Measurements from ENCODE around the gene DCLK1.

The DCLK1 gene

DNA sequence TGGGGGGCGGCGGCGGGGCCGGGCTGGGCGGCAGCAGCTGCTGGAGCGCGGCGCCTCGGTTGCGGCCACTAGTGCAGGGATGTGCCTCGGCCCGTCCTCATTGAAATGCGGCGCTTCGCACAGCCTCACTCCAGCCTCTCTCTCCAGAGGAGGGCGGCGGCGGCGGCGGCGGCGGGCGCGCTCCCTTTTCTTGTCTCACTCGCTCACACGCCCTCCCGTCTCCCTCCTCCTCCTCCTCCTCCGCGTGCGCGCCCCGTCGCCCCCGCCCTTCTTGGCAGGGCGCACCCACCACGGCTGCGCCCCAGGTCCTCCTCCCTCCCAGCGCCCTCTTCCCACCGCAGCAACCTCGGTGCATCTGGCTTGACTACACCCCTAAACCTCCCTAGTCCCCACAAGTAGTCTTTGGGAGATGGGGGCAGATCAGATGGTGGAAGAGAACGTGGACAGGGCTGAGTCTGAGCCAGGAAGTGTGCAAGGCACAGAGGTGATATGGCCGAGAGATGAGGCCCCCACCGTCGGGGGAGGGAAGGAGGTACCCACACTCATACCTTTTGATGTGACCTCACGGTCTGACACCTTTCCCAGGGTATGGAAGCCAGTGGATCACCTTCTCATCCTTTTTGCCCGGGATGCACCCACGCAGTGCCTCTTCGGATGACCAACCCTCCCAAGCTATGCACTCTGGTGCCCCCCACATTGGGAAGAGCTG, at the start of gene DCLK1:
Gene DCLK1 (minus strand): TSS at position 161 of the 709 bp plus-strand sequence.
- Histone ChIP-seq H3K4me3 (no peak within 1 kb of the TSS), H3K4me1 (no peaks in the 10 kb centered on the region), H3K36me3 (no peaks in the 10 kb centered on the region), H3K9ac (no peak within 1 kb of the TSS), H3K27me3 (no peaks in the 10 kb centered on the region), H3K27ac (no peak within 1 kb of the TSS), H3K4me2 (no peak within 1 kb of the TSS), H4K20me1 (no peaks in the 10 kb centered on the region), H3K9me3 (peaks cover 17% of the 10 kb centered on the region)
- no peak for TF ChIP-seq Cebpa-rat (IDR thresholded peaks at IDR 0.05)

DNA sequence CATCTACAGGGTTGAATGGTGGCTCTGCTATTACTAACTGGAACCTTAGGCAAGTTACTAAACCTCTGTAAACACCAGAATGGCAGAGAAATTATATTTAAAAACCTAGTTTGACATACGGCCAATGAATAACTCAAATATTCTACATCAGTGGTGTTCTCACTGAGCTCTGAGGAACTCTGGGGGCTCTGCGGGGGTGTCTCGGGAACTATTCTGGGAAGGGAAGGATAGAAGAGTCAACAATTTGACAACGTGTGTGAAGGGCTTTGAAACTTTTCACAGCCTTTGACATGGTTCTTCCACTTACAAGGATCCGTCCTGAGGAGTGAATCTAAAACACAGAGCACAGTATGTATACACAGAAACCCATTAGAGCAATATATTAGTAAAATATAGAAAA, 44.4 kb upstream of the DCLK1 start:
- H3K9ac ChIP-seq, result no peak overlapping the region
- no peak overlapping the region for H3K4me2 ChIP-seq
- no peaks in the 10 kb centered on the region for H3K9me3 ChIP-seq
- no peak for TF ChIP-seq Cebpa-rat (IDR thresholded peaks at IDR 0.05)
- H3K27ac ChIP-seq, result no peak overlapping the region
- H3K4me3 ChIP-seq, result no peak overlapping the region
- H4K20me1 ChIP-seq, result no peaks in the 10 kb centered on the region
- no peaks in the 10 kb centered on the region for H3K27me3 ChIP-seq
- no peaks in the 10 kb centered on the region for H3K36me3 ChIP-seq
- no peaks in the 10 kb centered on the region for H3K4me1 ChIP-seq

DNA sequence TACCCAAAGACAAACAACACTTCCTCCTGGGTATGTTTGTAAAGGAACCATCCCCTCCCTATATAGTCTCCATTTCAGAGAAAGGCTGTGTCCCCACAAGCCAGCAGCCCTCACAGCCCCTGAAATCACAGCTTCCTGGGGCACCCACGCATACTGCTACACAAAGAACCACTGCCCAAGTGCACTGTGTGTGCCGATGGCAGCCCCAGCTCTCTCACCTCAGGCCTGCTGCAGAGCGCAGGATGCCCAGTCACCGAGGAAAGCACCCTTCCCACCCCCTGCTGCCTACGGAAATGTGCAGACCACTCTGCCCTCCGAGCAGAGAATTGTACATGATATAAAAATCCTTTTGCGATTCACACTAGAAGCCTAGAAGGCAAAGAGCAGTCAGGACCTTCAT, 43.7 kb upstream of the DCLK1 start:
- Histone ChIP-seq H3K27ac (no peak overlapping the region), H3K4me1 (no peaks in the 10 kb centered on the region), H3K36me3 (no peaks in the 10 kb centered on the region), H3K4me2 (no peak overlapping the region), H3K4me3 (no peak overlapping the region), H3K27me3 (no peaks in the 10 kb centered on the region), H4K20me1 (no peaks in the 10 kb centered on the region), H3K9ac (no peak overlapping the region), H3K9me3 (no peaks in the 10 kb centered on the region)
- no peak for TF ChIP-seq Cebpa-rat (IDR thresholded peaks at IDR 0.05)

DNA sequence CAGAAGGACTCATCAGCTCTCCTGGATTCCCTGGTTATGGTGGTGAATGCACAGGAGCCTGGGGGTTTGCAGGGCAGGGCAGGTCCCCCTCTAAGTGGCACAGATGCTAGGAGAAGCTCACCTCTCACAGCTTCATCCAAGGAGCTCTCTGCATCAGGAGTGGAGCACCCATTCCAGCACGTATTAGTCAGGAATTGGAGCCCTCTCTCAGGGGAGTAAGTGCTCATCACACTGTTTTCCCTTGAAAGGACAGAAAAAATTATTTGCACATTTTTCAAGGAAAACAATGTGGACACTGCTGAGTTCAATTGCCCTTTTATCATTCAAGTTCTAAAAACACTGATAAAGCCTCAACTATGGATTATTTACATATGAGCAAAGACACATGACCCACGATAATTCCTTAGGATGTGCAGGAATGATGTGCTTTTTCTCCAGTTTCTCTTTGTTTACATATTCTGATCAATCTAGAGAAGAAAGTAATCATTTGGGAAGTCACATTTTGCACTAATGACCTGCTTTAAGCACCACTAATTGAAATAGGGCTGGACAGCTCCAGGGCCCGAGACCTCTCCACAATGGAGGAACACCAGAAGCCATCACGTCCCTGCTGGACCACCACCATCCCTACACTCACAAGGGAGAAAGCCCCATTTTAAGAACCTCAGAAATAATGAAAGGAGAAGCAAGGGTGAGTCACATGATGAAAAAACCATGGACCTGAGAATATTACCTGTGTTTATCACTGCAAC, 42.6 kb upstream of the DCLK1 start:
- no peak overlapping the region for H3K27ac ChIP-seq
- H3K36me3 ChIP-seq, result no peaks in the 10 kb centered on the region
- H3K9me3 ChIP-seq, result no peaks in the 10 kb centered on the region
- no peak for TF ChIP-seq Cebpa-rat (IDR thresholded peaks at IDR 0.05)
- no peaks in the 10 kb centered on the region for H3K27me3 ChIP-seq
- H3K4me3 ChIP-seq, result no peak overlapping the region
- no peak overlapping the region for H3K9ac ChIP-seq
- no peaks in the 10 kb centered on the region for H4K20me1 ChIP-seq
- H3K4me1 ChIP-seq, result no peaks in the 10 kb centered on the region
- no peak overlapping the region for H3K4me2 ChIP-seq

DNA sequence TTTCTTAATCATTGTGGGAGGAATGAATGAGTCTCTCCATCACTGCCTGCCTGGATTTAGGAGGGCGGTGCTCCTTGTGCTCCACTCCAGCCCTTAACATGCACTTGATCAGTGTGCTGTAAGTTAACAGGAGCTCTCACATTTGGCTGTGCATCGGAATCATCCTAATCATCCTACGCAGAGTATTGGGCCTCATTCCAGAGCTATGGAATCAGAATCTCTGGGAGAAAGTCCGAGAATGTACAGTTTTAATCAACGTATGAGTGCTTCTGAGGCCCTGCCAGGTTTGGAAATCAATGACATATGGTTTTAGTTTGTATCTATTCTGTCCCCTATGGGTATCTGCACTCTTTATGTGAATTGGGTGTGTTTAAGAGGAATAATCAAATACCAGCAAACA, 34.9 kb upstream of the DCLK1 start:
- Histone ChIP-seq H3K36me3 (no peaks in the 10 kb centered on the region), H3K27ac (no peak overlapping the region), H3K4me3 (no peak overlapping the region), H3K4me2 (no peak overlapping the region), H4K20me1 (no peaks in the 10 kb centered on the region), H3K9me3 (no peaks in the 10 kb centered on the region), H3K4me1 (no peaks in the 10 kb centered on the region), H3K9ac (no peak overlapping the region), H3K27me3 (no peaks in the 10 kb centered on the region)
- no peak for TF ChIP-seq Cebpa-rat (IDR thresholded peaks at IDR 0.05)

DNA sequence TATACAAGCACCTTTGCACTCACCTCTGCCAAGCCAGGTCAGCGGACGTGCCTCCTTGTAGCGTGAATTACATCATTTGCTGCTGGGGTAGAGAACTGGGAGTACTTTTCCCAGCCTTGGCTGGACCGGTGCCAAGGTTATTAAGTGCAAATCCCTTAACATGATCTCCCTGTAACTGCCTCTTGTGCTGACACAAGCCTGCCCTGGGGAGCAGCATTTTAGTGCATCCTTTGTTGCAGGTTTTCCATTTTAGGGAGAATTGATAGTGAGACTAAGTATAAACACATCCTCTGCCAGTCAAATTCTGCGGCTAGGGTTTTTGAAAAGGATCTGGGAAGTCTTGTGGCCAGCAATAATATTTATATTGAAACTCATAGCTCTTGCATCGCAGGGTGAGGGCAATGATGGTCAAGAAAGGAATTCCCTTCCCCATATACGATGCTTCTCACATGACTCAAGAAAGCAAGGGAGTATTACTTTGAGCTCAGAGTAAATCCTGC, 32.7 kb upstream of the DCLK1 start:
- H3K4me1 ChIP-seq, result no peaks in the 10 kb centered on the region
- no peaks in the 10 kb centered on the region for H4K20me1 ChIP-seq
- TF ChIP-seq Cebpa-rat (IDR thresholded peaks at IDR 0.05), result no peak
- no peaks in the 10 kb centered on the region for H3K9me3 ChIP-seq
- H3K4me2 ChIP-seq, result no peak overlapping the region
- H3K27me3 ChIP-seq, result no peaks in the 10 kb centered on the region
- no peak overlapping the region for H3K9ac ChIP-seq
- no peak overlapping the region for H3K27ac ChIP-seq
- no peaks in the 10 kb centered on the region for H3K36me3 ChIP-seq
- no peak overlapping the region for H3K4me3 ChIP-seq

DNA sequence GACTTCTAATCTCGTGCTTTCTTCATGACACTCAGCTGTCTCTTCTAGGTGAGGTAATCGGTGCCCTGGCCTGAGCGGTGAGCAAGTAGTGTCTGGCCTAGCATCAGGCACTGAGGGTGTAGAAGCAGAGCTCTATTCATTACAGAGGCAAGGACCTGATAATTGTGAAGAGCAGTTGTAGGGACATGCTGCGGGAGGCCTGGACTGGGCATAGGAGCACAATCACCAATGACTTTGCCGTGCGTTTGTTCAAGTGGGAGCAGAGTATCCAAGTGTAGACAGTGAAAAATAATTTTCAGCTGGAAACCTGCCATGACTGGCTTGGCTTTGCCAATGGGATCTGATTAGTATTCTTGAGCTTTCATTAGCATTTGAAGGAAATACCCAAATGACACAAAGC, 32.1 kb upstream of the DCLK1 start:
- H3K27ac ChIP-seq, result no peak overlapping the region

DNA sequence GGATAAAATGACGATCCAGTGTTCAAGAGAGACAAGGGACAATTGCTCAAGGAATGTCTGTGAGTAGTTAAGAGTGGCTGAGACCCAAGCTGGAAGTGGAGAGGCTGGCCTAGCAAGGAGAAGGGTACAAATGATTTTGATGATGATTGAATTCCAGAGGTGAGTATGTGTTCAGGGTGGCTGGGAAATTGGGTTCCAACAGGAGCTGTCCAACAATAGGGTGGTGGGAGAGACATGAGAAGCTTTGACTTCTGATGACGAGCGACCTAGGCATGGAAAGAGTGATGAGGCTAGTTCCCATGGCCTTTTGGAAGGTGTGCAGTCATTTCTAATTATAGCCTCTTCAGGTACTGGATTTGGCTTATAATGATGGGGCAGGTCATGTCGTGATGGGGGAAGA, 29.1 kb upstream of the DCLK1 start:
- Histone ChIP-seq H3K9ac (no peak overlapping the region), H3K27ac (no peak overlapping the region), H3K9me3 (no peaks in the 10 kb centered on the region), H3K27me3 (no peaks in the 10 kb centered on the region), H3K4me3 (no peak overlapping the region), H3K36me3 (no peaks in the 10 kb centered on the region), H4K20me1 (no peaks in the 10 kb centered on the region), H3K4me2 (no peak overlapping the region), H3K4me1 (no peaks in the 10 kb centered on the region)
- TF ChIP-seq Cebpa-rat (IDR thresholded peaks at IDR 0.05), result no peak

More for the DNA sequence above, 32.1 kb upstream of the DCLK1 start:
- H4K20me1 ChIP-seq, result no peaks in the 10 kb centered on the region
- no peak overlapping the region for H3K4me3 ChIP-seq
- no peak overlapping the region for H3K9ac ChIP-seq
- no peaks in the 10 kb centered on the region for H3K27me3 ChIP-seq
- H3K9me3 ChIP-seq, result no peaks in the 10 kb centered on the region
- H3K4me1 ChIP-seq, result no peaks in the 10 kb centered on the region
- H3K36me3 ChIP-seq, result no peaks in the 10 kb centered on the region
- no peak overlapping the region for H3K4me2 ChIP-seq
- TF ChIP-seq Cebpa-rat (IDR thresholded peaks at IDR 0.05), result no peak

DNA sequence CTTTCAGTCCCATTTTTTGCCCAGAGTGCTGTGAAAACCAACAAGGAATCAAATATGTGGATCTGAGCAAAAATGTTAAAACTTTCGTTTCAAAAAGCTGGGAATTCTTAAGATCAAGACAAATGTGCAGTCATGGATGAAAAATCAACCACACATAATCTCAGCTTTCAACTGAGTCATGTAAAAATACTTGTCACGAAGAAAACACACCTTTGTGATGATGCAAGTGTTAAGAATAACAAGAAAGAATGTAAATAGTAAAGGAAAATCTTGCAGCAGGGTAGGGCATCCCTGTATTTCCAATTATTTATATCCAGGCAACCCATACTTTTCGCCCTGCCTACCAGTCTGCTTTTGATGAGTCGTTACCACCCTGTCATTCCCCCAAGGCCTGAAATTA, 27.4 kb upstream of the DCLK1 start:
- Histone ChIP-seq H4K20me1 (no peaks in the 10 kb centered on the region), H3K27me3 (no peaks in the 10 kb centered on the region), H3K4me1 (no peaks in the 10 kb centered on the region), H3K4me2 (no peak overlapping the region), H3K36me3 (no peaks in the 10 kb centered on the region), H3K4me3 (no peak overlapping the region), H3K27ac (no peak overlapping the region), H3K9me3 (peaks cover 6% of the 10 kb centered on the region), H3K9ac (no peak overlapping the region)
- TF ChIP-seq Cebpa-rat (IDR thresholded peaks at IDR 0.05), result no peak

DNA sequence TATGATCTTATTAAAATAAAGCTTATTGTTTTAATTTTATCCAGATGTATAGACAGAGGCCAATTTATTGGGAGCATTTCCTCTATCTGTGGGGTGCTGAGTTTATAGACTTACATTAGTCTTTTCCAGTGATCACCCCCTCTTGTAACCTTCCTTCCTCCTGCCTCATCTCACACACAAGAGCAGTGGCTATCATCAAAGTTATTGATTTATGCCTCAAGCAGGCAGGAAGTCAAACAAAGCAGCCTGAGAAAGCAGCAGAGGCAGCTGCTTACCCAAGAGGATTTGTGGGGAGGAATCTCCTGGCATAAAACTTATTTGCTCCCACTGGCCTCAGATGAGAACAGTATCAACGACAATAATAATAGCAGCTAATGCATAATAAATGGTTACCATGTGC, 26.3 kb upstream of the DCLK1 start:
- H3K4me1 ChIP-seq, result no peaks in the 10 kb centered on the region
- no peaks in the 10 kb centered on the region for H3K27me3 ChIP-seq
- no peak overlapping the region for H3K4me2 ChIP-seq
- no peak overlapping the region for H3K27ac ChIP-seq
- no peak overlapping the region for H3K9ac ChIP-seq
- TF ChIP-seq Cebpa-rat (IDR thresholded peaks at IDR 0.05), result no peak
- H3K9me3 ChIP-seq, result peaks cover 6% of the 10 kb centered on the region
- H4K20me1 ChIP-seq, result no peaks in the 10 kb centered on the region
- H3K4me3 ChIP-seq, result no peak overlapping the region
- H3K36me3 ChIP-seq, result no peaks in the 10 kb centered on the region
